GM23248 (cell line): ENCODE results near the gene BTBD7. TPM values are rescaled to one million over a fixed set of nuclear protein-coding genes. Genes with fewer than 3 reads are reported as not detected.

ENCODE experiments used
- DNase-seq: peaks from one replicate; pipeline ENCODE4 v3.0.0-alpha.2; 2015
- H2AFZ ChIP-seq: fragments of 200-600 bp; sonication (generic); 2 replicates; pipeline ENCODE4 v1.6.1; 2016; ENCODE audit warnings: antibody characterized with exemption
- H3F3A ChIP-seq: fragments of 200-600 bp; sonication (generic); 2 replicates; pipeline ENCODE4 v1.6.1; 2016; ENCODE audit warnings: mild to moderate bottlenecking, antibody characterized with exemption, mixed run types; ENCODE audit not compliant: insufficient read depth
- H3K27ac ChIP-seq: fragments of 200-600 bp; sonication (generic); 2 replicates; pipeline ENCODE4 v1.5.1; 2016; ENCODE audit warnings: mild to moderate bottlenecking
- H3K27me3 ChIP-seq: fragments of 200-600 bp; sonication (generic); replicated peaks from 2 replicates; pipeline ENCODE4 v1.6.1; 2016; ENCODE audit warnings: mild to moderate bottlenecking; ENCODE audit not compliant: insufficient read depth
- H3K36me3 ChIP-seq: fragments of 200-600 bp; sonication (generic); 2 replicates; pipeline ENCODE4 v1.6.1; 2016; ENCODE audit warnings: low read depth, mild to moderate bottlenecking
- H3K4me1 ChIP-seq: fragments of 200-600 bp; sonication (generic); 2 replicates; pipeline ENCODE4 v1.6.1; 2016; ENCODE audit warnings: mild to moderate bottlenecking; ENCODE audit not compliant: insufficient read depth
- H3K4me2 ChIP-seq: fragments of 200-600 bp; sonication (generic); one replicate; pipeline ENCODE4 v1.6.1; 2016; ENCODE audit warnings: mild to moderate bottlenecking; ENCODE audit not compliant: unreplicated experiment
- H3K4me3 ChIP-seq: fragments of 200-600 bp; sonication (generic); 2 replicates; pipeline ENCODE4 v1.5.1; 2016; ENCODE audit warnings: mild to moderate bottlenecking
- H3K79me2 ChIP-seq: fragments of 200-600 bp; sonication (generic); 2 replicates; pipeline ENCODE4 v1.6.1; 2016; ENCODE audit warnings: mild to moderate bottlenecking; ENCODE audit not compliant: insufficient read depth
- H3K9ac ChIP-seq: fragments of 200-600 bp; sonication (generic); 2 replicates; pipeline ENCODE4 v1.6.1; 2016; ENCODE audit warnings: mild to moderate bottlenecking
- H3K9me2 ChIP-seq: fragments of 200-600 bp; sonication (generic); 2 replicates; pipeline ENCODE4 v1.6.1; 2016; ENCODE audit warnings: mixed run types, mild to moderate bottlenecking, moderate library complexity; ENCODE audit not compliant: insufficient read depth
- H3K9me3 ChIP-seq: fragments of 200-600 bp; sonication (generic); one replicate; pipeline ENCODE4 v1.6.1; 2017; ENCODE audit warnings: low read depth
- H4K20me1 ChIP-seq: fragments of 200-600 bp; sonication (generic); 2 replicates; pipeline ENCODE4 v1.6.0; 2016; ENCODE audit not compliant: insufficient read depth
- EZH2 ChIP-seq: fragments of 200-600 bp; sonication (generic); IDR thresholded peaks from 2 replicates; pipeline ENCODE4 v1.6.1; 2018; ENCODE audit warnings: antibody characterized with exemption, mild to moderate bottlenecking; ENCODE audit not compliant: insufficient read depth, poor library complexity, severe bottlenecking
- EZH2phosphoT487 ChIP-seq: fragments of 200-600 bp; sonication (generic); IDR thresholded peaks from 2 replicates; pipeline ENCODE4 v1.6.1; 2018; ENCODE audit warnings: antibody characterized with exemption, moderate library complexity, mild to moderate bottlenecking, low read depth; ENCODE audit not compliant: insufficient read depth
- WGBS, 2 experiments: methylation state at CpG; one replicate each; pipeline ENCODE4 v1.1.6; 2015 to 2017; ENCODE audit warnings: low lambda C conversion rate in 2 of 2, low coverage in 1 of 2; ENCODE audit errors: missing lambda C conversion rate in 2 of 2; 5-methylcytosine and 5-hydroxymethylcytosine counted together
- in situ Hi-C: fragments of 300-500 bp; cut with MboI; formaldehyde crosslinking; loops from 2 replicates; pipeline ENCODE4 v1.15.0; 2020
- polyA plus RNA-seq: library from polyadenylated mRNA; unstranded; fragments of >200 nt; fragmentation: Nextera tagmentation; extraction: Ambion mirVana; gene quantifications from 2 replicates; pipeline ENCODE4 v1.2.1, GENCODE V29; 2016
- total RNA-seq: library from RNA; depleted of rRNA; stranded (reverse); fragments of >200 nt; shearing (Covaris generic); gene quantifications from 2 replicates; pipeline ENCODE4 v1.2.3, GENCODE V29; 2014

The BTBD7 gene
- total and polyA plus RNA-seq, 2 experiments from 2014 or later, result 14.3 to 18.2 TPM

GRCh38 chr14:93306812-93307211 lies 26.0 kb downstream of the BTBD7 start:
- Histone ChIP-seq H3K4me3 (no peak overlapping the region), H3F3A (peaks cover 9% of the 10 kb centered on the region; the same call in 1 of the 2 replicates), H3K4me1 (peaks cover 17% of the 10 kb centered on the region), H3K27ac (no peak overlapping the region), H3K27me3 (no peaks in the 10 kb centered on the region), H3K36me3 (no peaks in the 10 kb centered on the region), H2AFZ (no peak overlapping the region), H3K9ac (no peak overlapping the region), H3K4me2 (no peak overlapping the region), H3K79me2 (peaks cover 100% of the 10 kb centered on the region), H3K9me3 (no peaks in the 10 kb centered on the region), H4K20me1 (no peaks in the 10 kb centered on the region; the same call in 1 of the 2 replicates), H3K9me2 (no peaks in the 10 kb centered on the region)
- TF ChIP-seq EZH2phosphoT487 (no peak), EZH2 (no peak)
- no peak for DNase-seq
- in situ Hi-C loops, result no loop called here

GRCh38 chr14:93305725-93306418 lies 27.0 kb downstream of the BTBD7 start:
- Histone ChIP-seq H3K4me3 (no peak overlapping the region), H3K9me3 (no peaks in the 10 kb centered on the region), H3K4me1 (peaks cover 21% of the 10 kb centered on the region), H3K4me2 (no peak overlapping the region), H3F3A (peaks cover 9% of the 10 kb centered on the region; the same call in 1 of the 2 replicates), H3K9me2 (no peaks in the 10 kb centered on the region), H3K27me3 (no peaks in the 10 kb centered on the region), H3K79me2 (peaks cover 100% of the 10 kb centered on the region), H4K20me1 (no peaks in the 10 kb centered on the region; the same call in 1 of the 2 replicates), H2AFZ (no peak overlapping the region), H3K9ac (no peak overlapping the region), H3K27ac (no peak overlapping the region), H3K36me3 (no peaks in the 10 kb centered on the region)
- no peak for DNase-seq
- in situ Hi-C loops, result no loop called here
- WGBS, 2 experiments, result 85 to 89% methylated on average over 6 of the region's 6 CpGs
- TF ChIP-seq EZH2, result no peak
- no peak for TF ChIP-seq EZH2phosphoT487

- Histone ChIP-seq H3K4me1 (peaks cover 21% of the 10 kb centered on the region), H3K4me2 (peak overlapping the region; percentile 48), H2AFZ (no peak overlapping the region), H3K36me3 (no peaks in the 10 kb centered on the region), H3K4me3 (no peak overlapping the region), H3K9ac (0 out of 2 replicates have a peak overlapping the region, but pooled peaks have one; percentile 3), H3K9me3 (no peaks in the 10 kb centered on the region), H3K27me3 (no peaks in the 10 kb centered on the region), H3K27ac (peak overlapping the region; percentile 55), H3K79me2 (peaks cover 100% of the 10 kb centered on the region), H3K9me2 (no peaks in the 10 kb centered on the region), H3F3A (peaks cover 9% of the 10 kb centered on the region; the same call in 1 of the 2 replicates), H4K20me1 (no peaks in the 10 kb centered on the region; the same call in 1 of the 2 replicates)
- TF ChIP-seq EZH2, result no peak
- no peak for TF ChIP-seq EZH2phosphoT487
- peak; percentile 77 for DNase-seq
- in situ Hi-C loops, result no loop called here
- 90 to 97% methylated on average over 1 of the region's 1 CpG for WGBS, 2 experiments
Observed at GRCh38 chr14:93304771-93305170, 28.1 kb downstream of the BTBD7 start.

- H3K79me2 ChIP-seq, result peaks cover 100% of the 10 kb centered on the region
- H3K9ac ChIP-seq, result no peak overlapping the region
- no peak overlapping the region for H2AFZ ChIP-seq
- no peak for TF ChIP-seq EZH2
- TF ChIP-seq EZH2phosphoT487, result no peak
- in situ Hi-C loops, result no loop called here
- no peak overlapping the region for H3K4me3 ChIP-seq
- H3K9me3 ChIP-seq, result no peaks in the 10 kb centered on the region
- peak; percentile 30 for DNase-seq
- H3K4me1 ChIP-seq, result peaks cover 21% of the 10 kb centered on the region
- no peaks in the 10 kb centered on the region for H3K9me2 ChIP-seq
- no peak overlapping the region for H3K27ac ChIP-seq
- H3K36me3 ChIP-seq, result no peaks in the 10 kb centered on the region
- no peaks in the 10 kb centered on the region for H3K27me3 ChIP-seq
- 84 to 86% methylated on average over 3 of the region's 3 CpGs for WGBS, 2 experiments
- H4K20me1 ChIP-seq, result no peaks in the 10 kb centered on the region; the same call in 1 of the 2 replicates
- H3F3A ChIP-seq, result peaks cover 9% of the 10 kb centered on the region; the same call in 1 of the 2 replicates
- no peak overlapping the region for H3K4me2 ChIP-seq
Observed at GRCh38 chr14:93303659-93304058, 29.2 kb downstream of the BTBD7 start.
